ENCODE measurements around the gene NEDD1. TPM values are rescaled to one million over a fixed set of nuclear protein-coding genes. Genes with fewer than 3 reads are reported as not detected.

The NEDD1 gene
- total RNA-seq, 1 donor from 2014 or later: 42.4 TPM

Small RNAs within 50 kb of the gene (small RNA-seq; reads per million reads assigned to genes)
- not detected for gene RF00019 (ENCODE audit: low replicate concordance)

All from tongue (tissue), 2 donors.